GM19463 (cell line): ENCODE results near the gene SETBP1.

ENCODE experiments used
- ATAC-seq: cut with Tn5 transposase; IDR thresholded peaks from one replicate; pipeline ENCODE4 v1.9.1; 2021; ENCODE audit warnings: mild to moderate bottlenecking, moderate library complexity; ENCODE audit not compliant: unreplicated experiment

Gene SETBP1

GRCh38 chr18:44704135-44704789 is 23.6 kb downstream of the SETBP1 start:
- no peak for ATAC-seq

GRCh38 chr18:44705075-44705675 is 24.5 kb downstream of the SETBP1 start:
- ATAC-seq: no peak

DNA sequence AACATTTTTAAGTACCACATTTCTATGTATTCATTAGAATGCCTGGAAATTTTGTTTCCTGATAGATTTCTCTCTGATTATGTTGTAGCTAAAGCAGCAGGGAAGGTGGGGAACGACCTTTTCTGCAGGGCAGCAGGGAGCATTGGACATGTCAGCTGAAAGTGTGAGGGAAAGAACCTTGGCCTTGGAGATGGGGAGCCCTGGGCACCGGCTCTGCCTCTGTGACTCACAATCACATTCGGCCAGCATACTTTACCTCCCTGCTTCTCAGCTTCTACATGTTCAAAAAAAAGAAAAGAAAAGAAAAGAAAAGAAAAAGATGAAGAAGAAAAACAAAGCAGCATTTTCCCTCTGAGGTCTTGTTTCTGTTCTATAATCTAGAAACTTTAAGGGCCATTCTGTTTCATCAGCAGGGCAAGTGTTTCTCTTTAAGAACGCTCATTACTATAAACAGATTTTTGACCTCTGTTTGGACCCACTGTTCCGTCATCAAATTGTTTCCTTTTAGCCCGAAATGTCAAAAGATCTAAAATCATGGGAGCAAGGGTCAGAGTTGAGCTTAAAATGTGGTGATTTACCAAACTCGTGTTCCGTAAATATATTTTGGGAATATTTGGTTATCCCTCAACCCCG is 27.9 kb downstream of the SETBP1 start:
- ATAC-seq: no peak

- peak; percentile 93 for ATAC-seq
These were observed 28.8 kb downstream of the SETBP1 start for GRCh38 chr18:44709307-44710126.

DNA sequence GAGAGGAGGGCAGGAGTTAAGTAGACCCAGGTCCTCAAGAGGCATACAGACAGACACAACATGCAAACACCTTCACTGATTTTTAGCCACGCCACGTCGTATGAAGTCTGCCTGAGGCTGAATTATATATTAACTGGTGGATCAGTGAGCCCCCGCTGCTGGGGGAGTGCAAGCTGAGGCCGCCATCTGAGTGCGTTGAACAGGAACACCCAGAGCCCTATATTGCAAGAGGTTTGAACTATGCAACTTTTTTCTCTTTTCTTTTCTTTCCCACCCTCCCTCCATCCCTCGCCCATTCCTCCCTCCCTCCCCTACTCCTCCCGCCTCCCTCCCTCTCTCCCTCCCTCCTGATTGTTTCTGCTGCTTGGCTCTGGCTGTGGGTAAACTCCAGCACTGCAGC is 30.2 kb downstream of the SETBP1 start:
- ATAC-seq: no peak

DNA sequence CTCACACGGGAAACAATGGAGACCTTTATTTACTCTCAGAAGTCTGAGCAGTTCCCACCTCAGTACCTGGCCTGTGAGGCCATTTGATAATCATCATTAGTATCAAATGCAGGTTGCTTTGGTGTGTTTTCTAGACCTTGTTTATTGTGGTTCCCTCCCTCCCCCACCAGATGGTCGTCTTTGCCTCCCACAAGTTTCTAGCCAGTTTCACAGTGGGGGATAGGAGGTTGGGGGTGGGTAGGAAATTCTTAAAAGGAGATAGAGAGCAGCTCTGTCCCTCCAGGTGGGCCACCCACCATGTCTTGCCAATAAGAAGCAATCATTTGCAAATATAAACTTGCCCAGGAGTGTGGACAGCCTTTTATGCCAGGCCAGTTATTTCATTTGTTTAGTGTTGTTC is 31.3 kb downstream of the SETBP1 start:
- no peak for ATAC-seq

- ATAC-seq: no peak
These were observed 32.7 kb downstream of the SETBP1 start for GRCh38 chr18:44713435-44713834.

- no peak for ATAC-seq
These were observed 33.7 kb downstream of the SETBP1 start for GRCh38 chr18:44714376-44714775.

DNA sequence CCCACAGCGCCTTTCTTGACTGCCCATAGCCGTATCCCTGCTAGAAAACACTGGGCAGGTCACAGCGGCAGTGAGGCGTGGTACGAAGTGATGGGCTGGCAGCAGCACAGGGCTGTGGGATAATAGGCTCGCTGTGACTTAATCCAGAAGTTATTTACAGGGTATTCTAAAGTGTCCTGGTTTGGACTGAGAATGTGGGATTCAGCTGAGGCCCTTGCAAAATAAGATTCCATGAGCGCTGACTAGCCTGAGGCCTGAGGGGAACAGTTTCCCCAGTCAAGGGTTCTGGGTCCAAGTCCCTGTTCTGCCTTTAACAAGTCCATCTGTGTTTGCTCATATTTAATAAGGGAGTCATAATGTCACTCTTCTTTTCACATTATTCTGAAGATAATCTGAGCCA is 34.6 kb downstream of the SETBP1 start:
- ATAC-seq: no peak

- no peak for ATAC-seq
These were observed 35.2 kb downstream of the SETBP1 start for GRCh38 chr18:44715842-44716241.

DNA sequence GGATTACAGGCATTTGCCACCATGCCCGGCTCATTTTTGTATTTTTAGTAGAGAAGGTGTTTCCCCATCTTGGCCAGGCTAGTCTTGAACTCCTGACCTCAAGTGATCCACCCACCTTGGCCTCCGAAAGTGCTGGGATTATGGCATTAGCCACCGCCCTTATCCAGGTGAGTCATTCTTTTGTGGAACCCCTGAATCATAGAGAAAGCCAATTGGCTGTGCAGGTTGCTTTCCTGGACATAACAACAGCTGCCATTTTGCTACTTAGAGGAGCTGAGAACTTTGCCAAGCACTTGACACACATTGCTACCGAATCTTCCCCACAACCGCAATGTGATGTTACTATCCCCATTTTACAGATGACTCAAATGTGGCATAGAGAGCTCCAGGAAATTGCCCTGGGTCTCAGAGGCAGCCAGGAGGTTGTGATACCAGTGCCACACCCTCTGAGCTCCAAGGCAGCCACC is 36.0 kb downstream of the SETBP1 start:
- no peak for ATAC-seq

GRCh38 chr18:44719519-44720060 is 38.9 kb downstream of the SETBP1 start:
- ATAC-seq: no peak

DNA sequence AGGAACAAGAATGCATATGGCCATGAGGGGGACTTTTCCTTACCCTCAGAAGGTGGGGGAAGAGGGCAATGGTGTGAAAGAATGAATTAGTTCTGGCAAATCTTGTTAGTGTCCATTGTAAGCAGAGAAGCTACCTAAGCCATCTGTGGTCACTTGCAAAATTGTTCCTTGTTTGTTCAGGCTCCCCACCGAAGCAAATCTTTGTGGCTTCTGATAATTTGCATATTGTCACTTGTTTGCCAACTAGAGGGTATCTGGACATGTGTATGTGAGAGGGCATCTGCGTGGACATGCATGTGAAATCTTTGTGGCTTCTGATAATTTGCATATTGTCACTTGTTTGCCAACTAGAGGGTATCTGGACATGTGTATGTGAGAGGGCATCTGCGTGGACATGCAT is 41.1 kb downstream of the SETBP1 start:
- peak; percentile 47 for ATAC-seq

DNA sequence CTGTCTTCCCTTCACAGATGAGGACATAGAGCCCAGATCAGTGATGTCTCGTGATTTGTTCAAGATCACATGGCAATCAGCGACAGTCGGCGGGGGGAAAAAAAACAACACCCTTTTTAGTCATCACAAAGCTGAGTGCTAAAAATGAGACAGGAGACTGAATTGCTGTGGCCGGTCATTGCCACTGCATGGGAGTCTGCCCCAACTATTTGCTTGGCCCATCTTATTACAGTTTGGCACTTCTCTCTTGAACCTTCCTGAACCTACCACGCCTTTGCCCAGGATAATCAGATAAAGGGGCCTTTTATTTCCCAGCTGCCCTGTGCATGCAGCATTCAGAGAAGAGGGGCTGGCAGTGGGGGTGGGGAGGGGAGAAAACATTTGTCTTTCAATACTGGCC is 42.7 kb downstream of the SETBP1 start:
- no peak for ATAC-seq

DNA sequence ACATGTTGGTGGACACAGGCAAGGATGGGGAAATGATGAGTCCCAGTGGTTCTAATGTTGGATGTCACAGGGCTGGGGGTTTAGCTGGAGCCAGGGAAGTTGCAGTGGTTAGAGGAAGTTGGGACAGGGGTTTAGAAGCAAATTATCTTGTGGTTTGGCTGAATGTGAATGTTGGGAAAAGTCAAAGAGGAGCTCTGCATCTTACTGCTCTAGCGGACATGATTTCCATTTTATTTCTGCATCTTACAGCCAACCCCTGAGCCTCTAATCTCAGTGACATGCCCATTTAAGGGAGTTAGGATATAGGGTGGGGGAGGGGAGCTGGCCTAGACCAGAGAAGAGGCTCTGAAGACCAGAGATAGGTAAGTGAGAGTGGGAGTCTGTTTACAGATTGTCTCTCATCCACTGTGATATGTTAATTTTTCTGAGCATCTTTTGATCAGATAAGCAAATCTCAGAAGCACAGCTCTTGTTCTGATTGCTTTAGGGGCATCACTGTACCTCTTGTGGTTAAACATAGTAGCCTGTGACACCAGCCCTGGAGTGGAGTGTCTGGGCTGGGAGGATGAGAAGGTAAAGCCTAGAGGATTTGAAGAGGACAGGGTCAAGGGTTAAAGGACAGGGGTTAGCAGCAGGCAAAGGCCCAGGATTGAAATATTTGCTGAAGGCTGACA is 43.6 kb downstream of the SETBP1 start:
- ATAC-seq: no peak

- ATAC-seq: peak; percentile 61
These were observed 44.8 kb downstream of the SETBP1 start for GRCh38 chr18:44725300-44726058.

- no peak for ATAC-seq
These were observed 45.4 kb downstream of the SETBP1 start for GRCh38 chr18:44726059-44726421.

DNA sequence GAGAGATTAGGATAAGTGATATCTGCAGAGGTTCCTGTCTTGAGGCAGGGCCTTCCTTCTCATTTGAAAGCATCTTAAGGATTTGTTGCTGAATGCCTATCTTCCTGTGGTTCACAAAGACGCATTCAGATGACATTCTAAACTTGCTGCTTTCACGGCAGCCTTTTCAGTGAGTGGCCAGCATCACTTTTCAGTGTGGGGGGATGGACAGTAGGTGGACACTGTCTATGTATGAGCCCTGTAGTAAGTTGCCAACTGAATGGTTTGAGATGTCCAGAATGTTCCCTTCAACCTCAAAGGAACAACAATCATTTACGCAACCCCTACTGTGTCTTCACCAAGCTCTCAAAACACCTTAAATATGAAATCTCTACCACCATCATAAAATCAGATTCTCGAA is 46.6 kb downstream of the SETBP1 start:
- ATAC-seq: no peak

DNA sequence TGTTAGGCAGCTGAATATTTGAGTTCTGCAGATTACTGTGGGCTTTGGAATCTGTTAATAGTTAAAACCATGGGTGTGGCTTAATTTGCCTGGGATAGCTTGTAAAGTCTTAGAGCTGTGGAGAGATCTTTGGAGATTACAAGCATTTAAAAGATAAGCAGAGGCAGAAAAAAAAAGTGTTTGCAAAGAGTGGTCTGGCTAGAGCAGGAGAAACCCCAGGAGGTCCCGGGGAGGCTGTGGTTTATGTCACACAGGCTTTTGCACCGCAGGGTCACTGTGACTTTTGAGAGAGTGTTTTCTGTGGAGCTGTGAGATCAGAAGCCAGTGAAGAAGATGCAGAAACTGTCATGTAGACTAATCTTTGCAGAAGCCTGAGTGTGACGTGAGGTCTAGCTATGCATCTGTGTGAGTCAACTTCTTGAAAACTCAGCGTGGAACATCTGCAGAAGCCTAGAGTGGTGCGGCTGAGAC is 49.0 kb downstream of the SETBP1 start:
- ATAC-seq: no peak
